Stimulated activated CD4-positive, alpha-beta T cell treated with anti-CD3 and anti-CD28 coated beads, Interleukin-15, amount 100 ng/mL, for 24 hours (primary cell): ENCODE results near the gene EIF6.
"Not testable (repeated sequence)": the region's sequence is repeated elsewhere in the genome, so short reads cannot be mapped to it uniquely, and the experiment has no call there.

Experiments used
- DNase-seq: peaks from one replicate; pipeline ENCODE4 v3.0.0-alpha.2; 2020

Gene EIF6

DNA sequence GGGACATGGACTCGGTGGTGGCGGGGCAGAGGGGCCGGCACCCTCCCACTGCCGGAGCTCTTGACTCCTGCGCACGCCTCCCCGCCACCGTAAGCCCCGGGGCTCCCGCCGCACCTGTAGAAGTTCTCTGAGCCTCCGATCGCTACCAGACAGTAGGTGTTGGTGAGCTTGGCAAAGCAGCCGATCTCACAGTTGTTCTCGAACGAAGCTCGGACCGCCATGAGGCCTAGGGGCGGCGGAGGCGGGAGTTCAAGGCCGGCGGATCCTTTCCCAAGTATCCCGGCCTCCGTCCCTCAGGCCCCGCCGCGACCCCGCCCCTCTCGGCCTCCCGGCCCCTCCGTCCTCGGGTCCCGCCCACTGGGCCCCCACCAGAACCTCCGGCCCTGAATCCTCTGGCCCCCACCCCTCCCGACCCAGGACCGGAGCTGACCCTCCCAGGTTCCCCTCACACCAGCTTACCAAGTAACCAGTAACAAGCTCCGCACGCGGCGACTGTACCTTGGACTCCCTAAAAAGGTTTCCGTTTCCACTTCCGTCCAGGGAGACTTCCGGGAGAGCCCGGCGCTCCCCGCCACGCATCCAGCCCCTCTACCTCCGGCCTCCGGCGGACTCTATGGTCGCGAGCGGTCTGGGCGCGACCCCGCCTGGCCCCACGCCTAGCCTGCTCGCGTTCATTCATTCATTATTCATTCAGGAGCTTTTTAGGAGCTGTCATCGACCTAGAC lies at the start of gene EIF6:
EIF6 (minus strand) TSS at position 506 of the 725 bp plus-strand sequence; CDS start at position 221, 285 bp downstream.
- peak; percentile 89 for DNase-seq

DNA sequence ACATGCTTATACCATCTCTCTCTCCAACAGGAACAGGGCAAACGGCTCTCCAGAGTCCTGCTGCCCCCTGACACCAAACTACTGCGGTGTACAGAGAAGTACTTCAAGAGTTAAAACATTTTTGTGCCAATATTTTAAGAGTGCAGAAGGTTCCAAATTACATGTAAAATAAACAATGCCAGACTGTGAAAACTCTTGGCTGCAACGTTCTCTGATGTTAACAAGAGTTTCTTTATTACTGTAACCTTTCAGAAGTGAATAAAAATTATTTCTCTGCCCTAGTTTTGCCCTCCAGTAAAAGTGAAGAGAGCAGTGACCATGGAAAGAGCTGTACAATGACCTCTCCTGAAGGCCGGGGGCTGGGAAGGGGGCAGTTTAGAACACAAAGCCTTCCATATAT lies 49.0 kb upstream of the EIF6 start:
- DNase-seq, result no peak

DNA sequence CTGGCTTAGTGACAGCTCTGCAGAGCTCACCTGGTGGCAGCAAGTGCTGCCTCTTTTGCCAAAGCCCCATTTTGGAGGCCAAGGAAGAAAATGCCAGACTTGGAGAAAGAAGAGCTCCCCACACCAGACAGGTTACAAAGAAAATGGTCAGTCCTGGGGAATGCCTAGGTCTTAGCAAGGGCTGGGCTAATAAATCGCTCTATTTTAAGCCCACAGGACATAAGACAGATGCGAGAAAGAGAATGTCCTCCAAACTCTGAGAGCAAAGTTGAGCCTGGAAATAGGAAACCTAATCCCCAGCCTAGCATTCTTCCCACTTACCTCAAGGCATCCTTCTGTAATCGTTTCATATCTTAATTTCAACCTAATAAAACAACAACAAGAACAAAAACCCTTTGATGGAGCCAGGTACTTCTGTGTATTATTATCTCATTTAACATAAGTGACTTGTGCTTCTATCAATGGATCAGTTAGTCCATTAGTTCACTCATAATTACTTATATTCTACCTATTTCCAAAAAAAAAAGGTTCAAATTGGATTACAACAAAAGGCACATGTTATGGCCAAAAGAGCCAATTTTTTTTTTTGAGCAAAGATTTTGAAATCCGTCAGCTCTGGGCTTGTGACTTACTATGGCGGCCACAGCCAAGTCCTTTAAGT lies 48.1 kb upstream of the EIF6 start:
- DNase-seq, result no peak

DNA sequence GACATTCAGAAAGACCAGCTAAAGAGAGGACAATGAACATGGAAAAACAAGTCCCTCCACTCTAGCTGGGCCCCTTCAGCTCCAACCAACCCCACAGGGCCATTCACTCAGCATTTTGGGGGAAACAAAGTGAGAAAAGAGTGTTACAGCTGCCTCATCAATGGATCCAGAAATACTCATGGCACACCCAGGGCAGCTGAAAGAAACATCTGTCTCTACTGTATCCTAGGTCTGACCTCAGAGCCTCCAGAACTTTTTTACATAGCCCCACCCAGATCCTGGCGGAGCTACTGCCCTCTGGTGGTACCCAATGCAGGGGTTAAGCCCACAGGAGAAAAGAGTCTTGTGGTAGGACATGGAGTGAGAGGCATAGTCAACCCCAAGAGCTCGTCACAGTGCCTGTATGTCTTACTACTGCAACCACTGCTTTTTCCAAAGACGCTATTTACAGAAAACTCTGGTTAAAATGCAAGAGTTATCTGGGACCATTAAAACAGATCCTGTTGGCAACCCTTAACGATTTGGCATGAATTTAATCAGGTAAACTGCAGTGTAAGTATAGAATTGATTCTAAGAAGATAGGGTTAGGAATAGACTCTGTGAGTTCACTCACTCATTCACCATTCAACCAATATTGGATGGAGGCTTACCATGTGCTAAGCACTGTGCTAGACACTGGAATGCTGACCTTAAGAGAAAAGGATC lies 45.0 kb upstream of the EIF6 start:
- DNase-seq, result peak; percentile 70

DNA sequence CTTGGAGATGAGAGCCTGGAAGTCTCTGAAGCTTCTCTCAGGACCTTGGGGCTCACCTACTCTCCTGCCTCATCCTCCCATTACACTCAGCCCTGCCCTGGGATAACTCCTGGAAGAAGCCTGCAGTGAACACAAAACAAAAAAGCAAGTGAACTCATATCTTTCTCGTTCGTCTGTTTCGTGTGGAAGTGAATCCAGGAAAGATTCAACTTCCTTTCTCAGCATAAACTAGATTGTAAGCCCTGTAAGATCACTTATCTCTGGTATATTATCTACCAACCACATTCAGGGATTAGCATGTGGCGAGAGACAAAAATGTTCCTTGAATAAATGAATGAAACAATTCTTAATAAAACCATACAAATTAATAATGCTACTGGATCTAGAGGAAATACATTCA lies 44.1 kb upstream of the EIF6 start:
- no peak for DNase-seq

DNA sequence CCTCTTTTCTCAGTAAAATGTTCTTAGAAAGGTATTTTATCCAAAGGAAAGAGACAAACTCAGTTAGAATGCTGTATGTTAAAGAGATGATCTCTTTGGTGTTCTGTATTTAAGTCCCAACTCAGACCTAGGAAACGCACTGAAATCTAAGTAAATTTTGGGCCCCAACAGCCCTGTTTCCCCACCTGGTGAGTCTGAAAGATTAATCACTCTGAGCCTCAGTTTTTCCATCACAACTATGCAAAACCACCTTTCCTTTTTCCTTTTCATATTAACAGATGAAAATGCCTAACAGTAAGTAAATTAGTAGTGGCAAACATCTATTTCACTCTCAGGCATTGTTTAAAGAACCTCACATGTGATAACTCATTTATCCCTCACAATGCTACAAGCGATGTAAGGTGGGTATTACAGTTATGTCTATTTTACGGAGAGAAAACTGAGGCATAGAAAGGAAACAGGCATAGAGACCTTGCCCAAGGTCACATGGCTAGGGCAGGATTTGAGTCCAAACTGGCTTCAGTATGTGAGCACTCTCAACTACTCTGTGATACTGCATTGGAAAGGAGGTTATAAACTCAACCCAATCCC lies 43.6 kb upstream of the EIF6 start:
- DNase-seq, result no peak

DNA sequence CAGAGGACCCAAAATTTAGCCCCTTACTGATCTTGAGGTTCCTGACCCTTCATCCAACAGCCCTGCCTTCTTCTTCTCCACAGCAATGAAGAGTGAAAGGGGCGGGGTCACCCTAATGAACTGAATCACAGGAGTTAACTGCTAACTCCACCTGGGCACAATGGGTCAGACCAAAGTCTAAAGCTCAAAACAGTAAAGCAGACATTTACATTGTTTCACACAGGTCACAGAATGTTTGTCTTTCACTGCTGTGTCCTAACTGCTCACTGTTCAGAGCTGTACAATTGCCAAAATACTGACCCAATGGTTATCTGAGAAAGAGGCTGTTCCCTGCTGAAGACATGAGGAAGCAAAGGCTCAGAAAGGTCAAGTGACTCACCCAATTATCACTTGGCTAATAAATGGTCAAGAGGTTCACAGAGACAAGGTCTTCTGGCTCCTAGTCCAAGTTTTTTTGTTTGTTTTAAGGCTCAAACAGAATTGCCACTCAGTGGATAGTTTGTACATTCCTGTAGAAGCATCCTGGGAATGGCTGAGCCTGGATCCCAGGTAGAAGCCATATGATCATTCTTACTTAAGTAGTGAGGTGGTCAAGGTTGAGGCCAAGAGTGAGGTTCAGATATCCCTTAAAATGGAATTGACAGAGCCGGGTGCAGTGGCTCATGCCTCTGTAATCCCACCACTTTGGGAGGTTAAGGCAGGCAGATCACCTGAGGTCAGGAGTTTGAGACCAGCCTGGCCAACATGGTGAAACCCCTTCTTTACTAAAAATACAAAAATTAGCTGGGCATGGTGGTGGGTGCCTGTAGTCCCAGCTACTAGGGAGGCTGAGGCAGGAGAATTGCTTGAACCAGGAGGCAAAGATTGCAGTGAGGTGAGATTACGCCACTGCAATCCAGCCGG lies 42.8 kb upstream of the EIF6 start:
- DNase-seq, result no peak

DNA sequence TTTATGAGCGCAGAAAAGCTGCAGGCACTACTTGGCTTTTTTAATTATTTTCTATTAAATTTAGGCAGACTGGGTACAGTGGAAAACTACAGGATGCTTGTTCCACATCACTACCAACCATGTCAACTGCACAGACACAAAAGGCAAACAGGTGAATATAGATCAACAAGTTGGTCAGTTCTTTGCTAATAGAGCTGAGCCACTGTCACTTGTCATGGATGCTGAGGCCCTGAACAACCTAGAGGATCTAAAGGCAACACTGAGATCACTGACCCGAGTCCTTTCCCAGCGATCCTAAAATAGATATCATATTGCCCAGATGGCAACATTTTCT lies 42.1 kb upstream of the EIF6 start:
- DNase-seq, result no peak

DNA sequence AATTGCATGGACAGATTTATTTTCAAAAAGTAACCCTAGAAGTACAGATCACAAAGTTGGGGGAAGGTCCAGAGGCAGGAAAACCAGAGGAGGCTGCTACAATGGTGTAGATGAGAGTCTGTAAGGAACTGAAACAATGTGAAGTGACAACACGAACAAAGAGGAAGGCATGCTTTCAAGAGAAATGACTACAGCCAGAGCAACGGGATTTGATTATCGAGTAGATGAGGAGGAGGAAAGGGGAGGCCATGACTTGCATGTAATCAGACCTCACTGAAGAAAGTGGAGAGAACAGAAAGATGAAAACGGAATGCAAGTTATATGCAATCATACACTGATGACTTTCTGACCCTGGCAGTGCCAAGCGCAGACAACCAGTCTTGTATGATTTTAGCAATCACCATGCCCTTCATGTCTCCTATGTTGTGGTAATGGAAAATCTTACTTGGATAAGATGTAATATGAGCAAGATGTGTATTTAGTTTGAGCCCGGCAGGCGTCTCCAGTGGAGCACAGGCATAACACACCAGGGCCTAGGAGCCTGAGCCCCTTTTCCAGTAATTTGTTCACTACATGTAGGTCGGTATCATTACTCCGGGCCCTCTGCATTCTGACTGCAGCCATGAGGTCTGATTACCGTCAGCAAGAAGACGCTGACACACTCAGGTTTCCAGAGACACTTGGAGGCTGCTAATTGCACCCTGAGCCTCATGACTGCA lies 41.6 kb upstream of the EIF6 start:
- DNase-seq, result no peak

DNA sequence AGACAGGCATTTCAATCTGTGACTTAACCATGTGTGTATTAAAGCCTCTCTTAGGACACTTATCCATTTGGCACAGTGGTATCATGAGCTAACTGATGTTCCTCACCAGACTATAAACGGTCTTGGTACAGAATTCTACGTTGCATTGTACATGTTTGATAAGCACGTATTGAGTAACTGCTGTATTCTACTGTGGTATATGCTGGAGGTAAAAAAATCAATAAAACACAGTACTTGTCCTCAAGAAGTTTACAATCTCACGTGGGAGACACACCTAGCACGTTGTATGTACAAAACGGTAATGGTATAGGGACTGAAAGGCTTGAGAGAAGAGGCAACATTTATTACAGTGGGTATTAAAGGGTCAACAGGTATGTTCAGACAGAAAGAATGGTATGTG lies 40.8 kb upstream of the EIF6 start:
- DNase-seq, result no peak

DNA sequence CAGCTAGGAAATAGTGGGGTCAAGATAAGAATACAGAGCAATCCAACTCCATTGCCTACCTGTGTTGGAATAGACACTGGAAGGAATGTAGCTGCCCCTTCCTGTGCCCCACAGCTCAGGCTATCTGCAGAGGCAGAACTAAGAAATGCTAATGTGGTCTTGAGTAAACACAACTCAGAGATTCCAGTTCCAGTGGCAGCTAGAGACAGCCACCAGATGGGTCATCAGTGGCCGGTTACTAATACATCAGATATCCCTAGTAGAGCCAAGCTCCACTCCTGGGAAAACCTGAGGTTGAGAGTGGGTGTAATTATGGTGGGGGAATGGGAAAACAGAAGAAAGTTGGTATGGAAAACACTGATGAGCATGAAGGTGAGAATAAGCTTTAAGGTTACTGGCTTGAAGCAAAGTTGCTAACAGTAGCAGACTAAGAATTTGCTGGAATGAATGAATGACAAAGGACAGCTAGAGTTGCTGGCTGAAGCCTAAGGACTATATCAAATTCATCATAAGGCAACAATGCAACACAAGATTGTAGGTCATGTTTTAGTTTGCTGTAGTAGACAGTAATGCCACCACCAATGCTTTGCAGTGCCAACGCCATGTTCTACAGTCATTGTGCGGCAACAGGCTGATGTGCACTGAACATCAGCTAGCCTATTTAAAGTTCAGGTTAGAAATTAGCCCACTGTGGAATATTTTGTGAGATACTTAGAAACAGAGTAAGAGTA lies 36.0 kb upstream of the EIF6 start:
- DNase-seq, result no peak

DNA sequence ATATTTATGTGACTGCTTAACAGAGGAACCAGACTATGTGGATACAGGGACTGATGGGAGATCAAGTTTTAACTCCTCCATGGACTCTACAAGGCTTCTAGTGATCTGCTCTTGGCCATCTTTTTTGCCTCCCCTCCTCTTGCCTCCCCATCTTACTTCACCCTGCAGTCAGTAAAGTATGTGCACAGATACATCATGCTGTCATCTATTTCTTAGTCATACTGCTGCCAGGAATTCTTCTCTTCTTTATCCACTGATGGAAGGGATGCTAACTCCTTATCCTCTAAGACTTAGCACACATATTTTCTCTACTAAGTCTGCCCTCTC lies 35.3 kb upstream of the EIF6 start:
- DNase-seq, result no peak

DNA sequence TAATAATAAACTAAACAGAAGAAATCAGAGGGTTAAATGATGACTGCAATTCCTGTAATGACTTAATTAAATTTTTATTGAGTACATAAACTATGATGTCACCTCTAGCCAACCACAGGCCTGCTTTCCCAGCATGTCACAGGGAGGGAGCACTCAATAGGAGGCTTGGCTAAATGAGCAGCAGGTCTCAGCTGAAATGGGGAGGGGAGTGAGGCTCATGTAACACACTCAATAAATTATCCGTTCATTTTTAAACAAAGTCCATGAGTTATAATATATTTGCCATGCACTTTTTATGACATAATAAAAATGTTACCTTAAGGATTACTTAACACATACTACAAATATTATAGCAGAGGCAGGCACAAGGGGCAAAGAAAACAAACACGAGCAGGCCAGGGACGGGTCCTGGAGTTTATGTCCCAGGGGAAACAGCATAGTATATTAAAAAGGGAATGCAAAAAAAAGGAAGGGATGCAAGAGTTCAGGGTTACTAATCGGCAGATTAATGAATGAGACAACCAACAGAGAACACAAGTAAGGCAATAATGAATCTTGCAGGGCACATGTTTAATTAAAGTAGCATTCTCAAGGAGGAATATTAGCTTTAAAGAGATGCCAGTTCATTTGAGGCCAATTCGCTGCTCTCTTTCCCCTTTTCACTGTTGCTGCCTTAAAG lies 34.8 kb upstream of the EIF6 start:
- DNase-seq, result no peak

DNA sequence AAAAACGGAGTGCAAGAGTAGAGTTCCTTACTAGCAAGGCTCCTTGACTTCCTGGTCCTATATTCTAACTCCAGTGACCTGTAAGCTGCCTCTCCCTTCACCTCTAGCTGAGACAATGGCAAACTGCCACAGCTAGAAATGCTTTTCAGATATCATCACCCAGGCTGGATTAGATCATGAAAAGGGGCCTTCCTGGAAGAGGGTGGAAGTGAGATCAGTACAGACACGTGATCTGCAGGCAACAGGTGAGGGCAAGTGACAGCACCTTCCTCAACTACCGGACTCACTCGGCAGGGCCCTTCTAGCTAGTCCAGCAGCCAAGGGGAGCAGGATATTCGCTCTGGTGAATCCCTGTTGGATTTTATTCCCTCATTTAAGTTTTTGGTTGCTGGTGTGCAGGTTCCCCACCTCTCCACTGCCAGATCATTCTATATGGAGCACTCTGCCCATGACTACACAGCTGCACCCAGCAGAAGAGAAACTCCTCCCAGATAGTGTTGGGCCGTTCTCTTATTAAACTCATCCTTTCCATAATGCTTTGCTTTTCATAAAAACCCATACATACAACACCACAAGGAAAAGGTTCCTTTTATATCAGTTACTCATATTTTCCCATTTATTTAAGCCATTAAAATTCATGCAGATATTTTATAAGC lies 34.1 kb upstream of the EIF6 start:
- DNase-seq, result no peak

DNA sequence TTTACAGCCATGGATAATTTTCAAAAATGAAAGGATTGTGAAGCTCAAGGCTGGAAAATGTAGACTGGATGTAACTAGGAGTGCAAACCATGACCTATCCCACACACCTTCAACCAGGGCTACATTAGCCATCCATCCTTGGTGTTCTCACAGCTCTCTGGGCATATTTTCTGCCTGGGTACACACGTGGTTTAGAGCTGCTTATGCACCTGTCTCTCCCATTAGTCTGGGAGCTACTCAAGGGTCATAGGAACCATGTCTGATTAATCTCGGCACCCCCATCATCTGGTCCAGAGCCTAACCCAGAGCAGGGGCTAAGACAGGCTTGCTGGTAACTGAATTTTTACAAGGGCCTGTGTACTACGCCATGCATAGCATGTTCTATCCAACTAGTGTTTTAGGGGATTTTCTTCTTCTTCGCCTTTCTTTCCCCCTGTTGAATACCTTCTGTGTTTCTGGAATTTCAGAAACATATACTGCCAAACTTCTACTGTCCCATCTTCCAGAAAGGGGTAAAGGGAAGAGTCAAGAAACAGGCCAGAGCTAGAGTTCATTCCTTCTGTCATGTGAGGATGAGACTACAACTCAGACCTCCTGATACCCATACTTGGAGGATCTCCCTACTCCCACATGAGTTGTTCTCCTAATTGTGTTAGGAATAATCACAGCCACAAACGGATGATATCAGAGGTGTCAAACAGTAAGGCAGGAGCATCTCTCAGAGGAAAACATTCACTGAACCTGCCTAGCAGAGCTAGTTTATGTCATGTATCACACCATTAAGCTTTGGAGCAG lies 33.0 kb upstream of the EIF6 start:
- no peak for DNase-seq

DNA sequence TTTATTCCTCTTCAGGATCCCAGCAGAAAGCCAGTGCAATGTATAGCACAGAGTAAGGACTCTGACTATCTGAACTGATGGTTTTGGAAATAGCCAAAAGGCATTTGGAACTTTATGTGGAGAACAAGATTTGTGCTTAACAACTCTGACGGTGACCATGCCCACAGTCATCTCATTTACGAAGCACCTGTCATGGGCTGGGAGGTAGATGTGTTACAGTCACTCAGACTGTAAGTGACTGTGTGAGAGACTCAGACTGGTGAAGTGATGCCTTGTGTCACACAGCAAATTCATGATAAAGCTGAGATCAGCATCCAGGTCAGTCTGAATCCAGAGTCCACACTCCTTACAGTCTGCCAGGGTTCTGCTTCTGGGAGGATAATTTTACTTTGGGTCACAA lies 31.5 kb upstream of the EIF6 start:
- no peak for DNase-seq

DNA sequence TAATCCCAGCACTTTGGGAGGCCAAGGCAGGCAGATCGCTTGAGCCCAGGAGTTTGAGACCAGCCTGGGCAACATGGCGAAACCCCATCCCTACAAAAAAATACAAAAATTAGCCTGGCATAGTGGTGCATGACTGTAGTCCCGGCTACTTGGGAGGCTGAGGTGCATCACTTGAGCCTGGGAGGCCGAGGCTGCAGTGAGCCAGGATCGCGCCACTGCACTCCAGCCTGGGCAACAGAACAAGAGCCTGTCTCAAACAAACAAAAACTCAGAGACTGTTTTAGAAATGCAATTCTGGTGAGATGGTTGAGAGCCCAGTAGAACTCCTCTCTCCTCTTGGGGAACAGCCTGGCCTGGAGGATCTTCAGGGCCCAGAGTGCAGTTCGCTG lies 31.1 kb upstream of the EIF6 start:
- not testable (repeated sequence) for DNase-seq

DNA sequence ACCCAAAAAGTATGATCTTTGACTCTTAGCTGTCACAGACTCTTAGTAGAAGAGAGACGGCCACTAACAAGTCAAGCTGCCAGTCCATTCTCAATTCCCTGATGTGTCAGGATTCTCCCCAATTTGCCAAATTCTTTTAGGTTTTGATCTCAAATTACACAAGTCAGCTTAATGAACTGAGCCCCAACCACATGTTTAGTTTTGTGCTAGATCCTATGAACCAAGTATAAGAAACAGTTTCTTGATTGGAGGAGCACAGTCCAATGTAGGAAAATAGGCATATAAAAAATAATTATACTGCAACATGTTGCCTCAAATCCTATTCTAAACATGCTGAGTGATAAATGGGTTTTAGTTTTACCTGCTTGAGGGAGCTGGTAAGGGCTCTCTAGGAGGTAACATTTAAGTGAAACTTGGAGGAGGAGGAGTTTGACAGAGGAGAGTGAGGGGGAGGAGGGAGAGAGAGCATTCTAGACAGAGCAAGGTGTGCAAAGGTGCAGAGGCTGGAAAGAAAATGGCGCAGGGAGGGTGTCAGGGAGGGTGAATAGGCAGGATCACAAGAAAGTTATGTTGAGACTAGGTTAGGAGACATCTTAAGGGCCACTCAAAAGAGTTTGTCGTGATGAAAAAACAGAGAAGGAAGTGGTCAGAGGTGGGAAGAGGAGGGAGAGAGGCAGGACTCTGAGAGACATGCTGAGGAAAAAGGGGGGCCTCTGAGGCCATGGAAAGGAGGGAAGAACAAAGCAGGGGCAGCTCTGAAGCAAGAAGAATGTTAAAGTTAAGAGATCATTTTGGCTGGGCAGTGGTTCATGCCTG lies 30.5 kb upstream of the EIF6 start:
- DNase-seq, result no peak

DNA sequence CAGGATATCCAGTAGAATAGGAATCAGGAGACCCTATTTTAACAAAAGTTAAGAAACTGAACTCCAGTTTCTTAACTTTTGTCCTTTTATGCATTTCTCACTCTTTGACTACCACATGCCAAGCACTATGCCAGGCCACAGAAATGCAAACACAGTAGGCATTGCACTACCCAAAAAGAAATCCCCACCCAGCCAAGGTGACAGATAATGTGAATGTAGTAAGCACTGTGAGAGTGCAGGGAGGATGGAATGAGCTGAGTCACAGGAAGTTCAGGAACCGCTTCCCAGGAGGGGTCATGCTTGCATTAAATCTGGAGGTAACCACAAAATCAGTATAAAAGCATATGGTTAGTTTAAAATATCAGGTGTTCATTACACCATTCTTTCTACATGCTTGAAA lies 27.7 kb upstream of the EIF6 start:
- DNase-seq, result peak; percentile 33
